ENCODE data around the gene RAD51B. TPM values are rescaled to one million over a fixed set of nuclear protein-coding genes. Genes with fewer than 3 reads are reported as not detected.

Gene RAD51B
- total RNA-seq, 1 experiment from 2014 or later, result 16.7 TPM

DNA sequence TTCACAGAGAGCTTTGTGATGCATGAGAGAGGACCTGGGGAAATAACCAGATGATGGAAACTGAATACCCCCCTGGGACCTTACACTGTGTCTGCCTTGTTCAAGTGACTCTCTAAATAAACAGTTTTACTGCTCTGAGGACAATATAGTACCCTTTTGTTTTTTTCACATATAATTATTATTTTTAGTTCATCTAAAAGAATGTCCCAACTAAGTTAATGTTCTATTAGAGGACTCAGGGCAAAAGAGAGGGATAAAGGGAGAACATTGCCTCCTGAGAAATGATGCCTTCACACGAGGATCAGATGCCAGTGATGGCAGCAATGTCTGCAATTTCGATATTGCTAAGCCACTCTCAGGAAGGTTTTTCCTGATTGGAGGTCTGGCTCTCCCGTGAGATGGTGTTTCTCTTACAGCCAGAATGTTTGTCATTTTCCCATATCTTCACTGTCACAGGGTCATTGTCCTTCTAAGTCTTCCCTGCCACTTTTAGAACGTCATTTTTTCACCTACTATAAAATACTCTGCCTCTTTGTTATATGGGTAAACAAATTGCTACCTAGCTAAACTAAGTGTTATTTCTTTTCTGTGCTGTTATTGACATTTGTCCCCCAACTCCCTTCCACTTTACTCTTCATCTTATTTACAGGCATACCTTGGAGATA lies 201.6 kb downstream of the RAD51B start:
- Histone ChIP-seq H3K23me2 (ENCODE audit: insufficient read length, low read depth, low read length, poor library complexity, severe bottlenecking) (no peaks in the 10 kb centered on the region), H2BK120ac (ENCODE audit: low read depth, low read length, poor library complexity, severe bottlenecking) (no peak overlapping the region), H2BK15ac (ENCODE audit: low read depth, low read length) (no peak overlapping the region), H4K91ac (ENCODE audit: insufficient read length, low read depth, low read length) (no peak overlapping the region), H2BK12ac (ENCODE audit: insufficient read length, low read depth, low read length) (no peak overlapping the region), H3K56ac (ENCODE audit: insufficient read length, low read depth, low read length) (no peak overlapping the region), H3K4me2 (ENCODE audit: insufficient read depth, insufficient read length, low read length) (no peak overlapping the region), H2BK5ac (ENCODE audit: insufficient read length, low read length) (no peak overlapping the region), H4K5ac (ENCODE audit: insufficient read length, low read depth, low read length) (no peak overlapping the region), H4K20me1 (ENCODE audit: control insufficient read depth, insufficient read depth, insufficient read length) (no peaks in the 10 kb centered on the region), H2BK20ac (ENCODE audit: low read depth, low read length, poor library complexity, severe bottlenecking) (no peak overlapping the region), H4K8ac (replicated peaks; ENCODE audit: insufficient read length, low read depth, low read length) (no peak overlapping the region), H3T11ph (ENCODE audit: low read length) (no peak overlapping the region), H3K23ac (ENCODE audit: insufficient read length, low read depth, low read length) (no peak overlapping the region), H3K9me3 (ENCODE audit: control insufficient read depth, low read depth, low read length) (no peaks in the 10 kb centered on the region), H3K14ac (ENCODE audit: insufficient read depth, low read length) (no peak overlapping the region), H3K27ac (ENCODE audit: insufficient read length, low read depth, low read length) (no peak overlapping the region), H3K18ac (ENCODE audit: insufficient read length, low read depth, low read length) (no peak overlapping the region), H3K4ac (ENCODE audit: low read depth, low read length) (no peak overlapping the region), H2AK5ac (ENCODE audit: insufficient read length, low read length) (no peak overlapping the region), H3K4me1 (ENCODE audit: insufficient read depth, low read length) (no peaks in the 10 kb centered on the region), H3K79me1 (ENCODE audit: insufficient read depth, low read depth, low read length, poor library complexity, severe bottlenecking) (no peaks in the 10 kb centered on the region), H3K79me2 (ENCODE audit: insufficient read depth, low read length) (no peaks in the 10 kb centered on the region), H2AFZ (ENCODE audit: low read length) (no peak overlapping the region), H3K9ac (ENCODE audit: extremely low read depth, insufficient read length, low read length) (no peak overlapping the region), H3K27me3 (ENCODE audit: insufficient read depth, low read length) (no peaks in the 10 kb centered on the region)
- no CpG with 5 or more reads among the region's 4 CpGs for WGBS (ENCODE audit: extremely low coverage, insufficient read length, low lambda C conversion rate)
- no peak overlapping the region for H3K4me3 Mint-ChIP-seq
- peaks cover 0 to 15% (median 4%) of the 10 kb centered on the region in 3 experiments; a peak in 6 of 7 replicates for H3K36me3 Mint-ChIP-seq (ENCODE audit: insufficient read depth in 1 of 3, low read depth in 3 of 3)
- DNase-seq, result no peak
- H3K27me3 Mint-ChIP-seq (ENCODE audit: low read depth), result no peaks in the 10 kb centered on the region
- peaks cover 13 to 14% of the 10 kb centered on the region in 2 experiments for H3K4me1 Mint-ChIP-seq
- peaks cover 8 to 9% of the 10 kb centered on the region in 2 experiments; a peak in 4 of 5 replicates for H3K9me3 Mint-ChIP-seq
- H3K27ac Mint-ChIP-seq, result no peak overlapping the region
- TF ChIP-seq, protein P1, sequence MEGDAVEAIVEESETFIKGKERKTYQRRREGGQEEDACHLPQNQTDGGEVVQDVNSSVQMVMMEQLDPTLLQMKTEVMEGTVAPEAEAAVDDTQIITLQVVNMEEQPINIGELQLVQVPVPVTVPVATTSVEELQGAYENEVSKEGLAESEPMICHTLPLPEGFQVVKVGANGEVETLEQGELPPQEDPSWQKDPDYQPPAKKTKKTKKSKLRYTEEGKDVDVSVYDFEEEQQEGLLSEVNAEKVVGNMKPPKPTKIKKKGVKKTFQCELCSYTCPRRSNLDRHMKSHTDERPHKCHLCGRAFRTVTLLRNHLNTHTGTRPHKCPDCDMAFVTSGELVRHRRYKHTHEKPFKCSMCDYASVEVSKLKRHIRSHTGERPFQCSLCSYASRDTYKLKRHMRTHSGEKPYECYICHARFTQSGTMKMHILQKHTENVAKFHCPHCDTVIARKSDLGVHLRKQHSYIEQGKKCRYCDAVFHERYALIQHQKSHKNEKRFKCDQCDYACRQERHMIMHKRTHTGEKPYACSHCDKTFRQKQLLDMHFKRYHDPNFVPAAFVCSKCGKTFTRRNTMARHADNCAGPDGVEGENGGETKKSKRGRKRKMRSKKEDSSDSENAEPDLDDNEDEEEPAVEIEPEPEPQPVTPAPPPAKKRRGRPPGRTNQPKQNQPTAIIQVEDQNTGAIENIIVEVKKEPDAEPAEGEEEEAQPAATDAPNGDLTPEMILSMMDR (conservative IDR thresholded peaks at IDR 0.05), result no peak
